ENCODE measurements around the gene TMED4. TPM values are rescaled to one million over a fixed set of nuclear protein-coding genes. Genes with fewer than 3 reads are reported as not detected.

Gene TMED4
- total RNA-seq, 1 experiment from 2014 or later: 79.5 TPM

GRCh38 chr7:44531421-44532380 is 50.3 kb downstream of the TMED4 start:
- BruUV-seq (replicated peaks): no TSS peak
- Histone ChIP-seq H3K27ac (ENCODE audit: low read depth, low read length, poor library complexity, severe bottlenecking) (no peak overlapping the region), H3K4me3 (ENCODE audit: low read depth, low read length, poor library complexity, severe bottlenecking) (no peak overlapping the region), H3K27me3 (replicated peaks; ENCODE audit: insufficient read depth, low read depth, low read length, poor library complexity) (no peaks in the 10 kb centered on the region), H3K36me3 (ENCODE audit: insufficient read depth, low read length, poor library complexity, severe bottlenecking) (no peaks in the 10 kb centered on the region), H3K9me3 (ENCODE audit: low read depth, low read length, poor library complexity, severe bottlenecking) (no peaks in the 10 kb centered on the region), H3K4me1 (ENCODE audit: insufficient read depth, low read length, poor library complexity, severe bottlenecking) (no peaks in the 10 kb centered on the region)
- intact Hi-C loops (cut with micrococcal nuclease; ENCODE audit: unreplicated experiment): no loop called here
- DNase-seq (ENCODE audit: low spot score): no peak
- CTCF ChIA-PET: no interaction called here
- TF ChIP-seq EZH2 (IDR thresholded peaks at IDR 0.05; ENCODE audit: borderline replicate concordance, low read depth, low read length, poor library complexity, severe bottlenecking): no peak
- TF ChIP-seq CTCF (conservative IDR thresholded peaks at IDR 0.05; ENCODE audit: low read depth, low read length): no peak
- POLR2A ChIA-PET (ENCODE audit: low non-redundant PET): no interaction called here

GRCh38 chr7:44530990-44531389 is 51.0 kb downstream of the TMED4 start:
- H3K4me3 ChIP-seq (ENCODE audit: low read depth, low read length, poor library complexity, severe bottlenecking): no peak overlapping the region
- POLR2A ChIA-PET (ENCODE audit: low non-redundant PET): no interaction called here
- no peaks in the 10 kb centered on the region for H3K4me1 ChIP-seq (ENCODE audit: insufficient read depth, low read length, poor library complexity, severe bottlenecking)
- intact Hi-C loops (cut with micrococcal nuclease; ENCODE audit: unreplicated experiment): no loop called here
- DNase-seq (ENCODE audit: low spot score): no peak
- H3K27me3 ChIP-seq (replicated peaks; ENCODE audit: insufficient read depth, low read depth, low read length, poor library complexity): no peaks in the 10 kb centered on the region
- BruUV-seq (replicated peaks): no TSS peak
- CTCF ChIA-PET: no interaction called here
- H3K36me3 ChIP-seq (ENCODE audit: insufficient read depth, low read length, poor library complexity, severe bottlenecking): no peaks in the 10 kb centered on the region
- no peaks in the 10 kb centered on the region for H3K9me3 ChIP-seq (ENCODE audit: low read depth, low read length, poor library complexity, severe bottlenecking)
- H3K27ac ChIP-seq (ENCODE audit: low read depth, low read length, poor library complexity, severe bottlenecking): no peak overlapping the region
- TF ChIP-seq EZH2 (IDR thresholded peaks at IDR 0.05; ENCODE audit: borderline replicate concordance, low read depth, low read length, poor library complexity, severe bottlenecking): no peak
- TF ChIP-seq CTCF (conservative IDR thresholded peaks at IDR 0.05; ENCODE audit: low read depth, low read length): no peak

Other genes with a start within 250 kb of the TMED4 start
- gene NUDCD3, start 91.6 kb downstream of the TMED4 start, total RNA-seq (2021): 119 and 123 TPM in 2 replicates
- gene NPC1L1, start 40.9 kb downstream of the TMED4 start, total RNA-seq (2021): not detected in 2 replicates
- gene DDX56, start 8.3 kb downstream of the TMED4 start, total RNA-seq (2021): 119 and 147 TPM in 2 replicates
- gene OGDH, start 24.4 kb upstream of the TMED4 start, total RNA-seq (2021): 111 and 113 TPM in 2 replicates
- 108 and 114 TPM in 2 replicates for gene ZMIZ2, start 166.6 kb upstream of the TMED4 start, total RNA-seq (2021)
- 2,816 and 3,047 TPM in 2 replicates for gene PPIA, start 214.4 kb upstream of the TMED4 start, total RNA-seq (2021)